ENCODE data around the gene DCAF12. TPM values are rescaled to one million over a fixed set of nuclear protein-coding genes. Genes with fewer than 3 reads are reported as not detected.

The DCAF12 gene
- total and polyA plus RNA-seq, 11 donors = 5.6 to 29.4 (median 16.7) TPM

GRCh38 chr9:34125681-34126206 is 754 bp downstream of the DCAF12 start:
- peaks cover 6 to 56% (median 42%) of the 10 kb centered on the region in 12 donors for H3K4me1 ChIP-seq
- H3K27ac ChIP-seq = peak overlapping the region; percentile 75 to 99 (median 90)
- intact Hi-C loops (cut with DNase I) = loop anchor here (2.0 to 10.0 kb wide), 8 partner anchors 49 to 257 kb away; partner anchors contain the start of genes UBAP1 (in 6 of the 10), MYORG (in 1 of the 10) and UBAP2 (in 1 of the 10)
- H3K27me3 ChIP-seq = no peaks in the 10 kb centered on the region
- TF ChIP-seq POLR2A (IDR thresholded peaks at IDR 0.05) = no peak
- TF ChIP-seq CTCF (IDR thresholded peaks at IDR 0.05) = no peak
- H3K36me3 ChIP-seq = peaks cover 0 to 42% (median 30%) of the 10 kb centered on the region in 9 donors
- WGBS, 4 donors = 2 to 4% (median 3%) methylated on average over 18 of the region's 18 CpGs
- DNase-seq (no peak), ATAC-seq (no peak)
- H3K4me3 ChIP-seq = peak overlapping the region; percentile 51 to 98 (median 85)
- no peaks in the 10 kb centered on the region for H3K9me3 ChIP-seq

DNA sequence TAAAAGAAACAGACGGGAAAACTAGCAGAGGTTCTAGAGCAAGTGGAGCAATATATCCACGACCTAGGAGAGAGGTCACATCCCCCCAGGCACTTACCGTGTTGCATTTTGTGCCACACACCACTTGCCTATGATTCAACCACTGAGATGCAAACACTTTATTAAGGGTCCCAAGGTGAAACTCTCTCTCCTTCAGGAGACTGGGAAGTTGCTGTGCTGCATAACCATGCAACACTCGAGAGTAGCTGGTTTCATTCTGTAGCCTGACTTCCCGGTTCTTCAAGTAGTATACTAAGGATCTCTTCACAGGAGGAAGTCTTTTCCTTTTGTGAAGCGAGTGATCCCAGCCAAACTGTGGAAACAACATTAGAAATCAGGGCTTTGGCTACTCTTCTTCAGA is 1.6 kb downstream of the DCAF12 start:
- H3K4me1 ChIP-seq = peaks cover 6 to 59% (median 42%) of the 10 kb centered on the region in 12 donors
- peaks cover 0 to 49% (median 30%) of the 10 kb centered on the region in 9 donors for H3K36me3 ChIP-seq
- no peak for ATAC-seq
- 45 to 51% (median 48%) methylated on average over 6 of the region's 6 CpGs for WGBS, 4 donors
- peak overlapping the region in 4 of 12 donors; percentile 85 to 99 (median 92) for H3K27ac ChIP-seq
- H3K9me3 ChIP-seq = no peaks in the 10 kb centered on the region
- DNase-seq = no peak
- H3K4me3 ChIP-seq = peak overlapping the region in 11 of 12 donors; percentile 61 to 98 (median 86)
- intact Hi-C loops (cut with DNase I) = loop anchor here in 9 of 10 donors (5.0 to 10.0 kb wide), 7 partner anchors 50 to 257 kb away; partner anchors contain the start of genes UBAP1 (in 6 of the 9), MYORG (in 1 of the 9) and UBAP2 (in 1 of the 9)
- TF ChIP-seq CTCF (IDR thresholded peaks at IDR 0.05) (no peak), POLR2A (IDR thresholded peaks at IDR 0.05) (no peak)
- no peaks in the 10 kb centered on the region for H3K27me3 ChIP-seq

- Histone ChIP-seq H3K4me1 (peaks cover 6 to 59% (median 42%) of the 10 kb centered on the region in 12 donors), H3K4me3 (peak overlapping the region in 5 of 12 donors; percentile 86 to 98 (median 94))
- intact Hi-C loops (cut with DNase I) = loop anchor here in 3 of 10 donors (10.0 kb wide), 3 partner anchors 51 to 131 kb away; partner anchors contain the start of genes UBAP1 (in 1 of the 3) and UBAP2 (in 1 of the 3)
Measured at GRCh38 chr9:34124099-34124498, 2.4 kb downstream of the DCAF12 start.

More at GRCh38 chr9:34124099-34124498, 2.4 kb downstream of the DCAF12 start:
- Histone ChIP-seq H3K36me3 (peaks cover 0 to 52% (median 32%) of the 10 kb centered on the region in 9 donors), H3K27me3 (no peaks in the 10 kb centered on the region), H3K27ac (peak overlapping the region in 1 of 12 donors; percentile 99), H3K9me3 (no peaks in the 10 kb centered on the region)
- no peak for TF ChIP-seq POLR2A (IDR thresholded peaks at IDR 0.05)
- TF ChIP-seq CTCF (IDR thresholded peaks at IDR 0.05) = no peak
- 33 to 41% (median 40%) methylated on average over 4 of the region's 4 CpGs for WGBS, 4 donors
- no peak for ATAC-seq
- no peak for DNase-seq

All from heart left ventricle (tissue), 16 donors.